IMR-90 (cell line): ENCODE measurements around the gene AGMO. TPM values are rescaled to one million over a fixed set of nuclear protein-coding genes. Genes with fewer than 3 reads are reported as not detected.

Experiments
- ATAC-seq: fragments of 200-7000 bp; cut with Tn5 transposase; 2 replicates; pipeline ENCODE4 v1.9.1; 2020; ENCODE audit warnings: low read depth, mild to moderate bottlenecking, moderate library complexity
- BruUV-seq: library from RNA; stranded (reverse); fragments of 400-500 nt; replicated peaks from 2 replicates; lab custom pipeline; 2021; lab: Mats Ljungman, UMichigan
- CTCF ChIA-PET: fragments of 300-600 bp; formaldehyde crosslinking; extraction: SDS; loops from one replicate; lab custom pipeline; 2021; ENCODE audit warnings: antibody characterized with exemption; lab: Yijun Ruan, JAX
- POLR2A ChIA-PET: fragments of 300-600 bp; sonication (Branson Sonifier 250); formaldehyde crosslinking; loops from one replicate; lab custom pipeline; 2022; ENCODE audit warnings: antibody characterized with exemption; ENCODE audit not compliant: unreplicated experiment; lab: Charles Lee
- DNase-seq: peaks from one replicate; pipeline ENCODE4 v3.0.0; 2013
- H2AFZ ChIP-seq: replicated peaks from 2 replicates; pipeline ENCODE3; 2013; ENCODE audit warnings: low read length, mild to moderate bottlenecking; ENCODE audit not compliant: poor library complexity
- H2AK5ac ChIP-seq: 2 replicates; pipeline ENCODE4 v1.6.1; 2013; ENCODE audit warnings: low read depth, low read length, inconsistent platforms
- H2AK9ac ChIP-seq: replicated peaks from 2 replicates; pipeline ENCODE3; 2013; ENCODE audit warnings: mild to moderate bottlenecking, low read depth, low read length, moderate library complexity; ENCODE audit not compliant: poor library complexity
- H2BK120ac ChIP-seq: 2 replicates; pipeline ENCODE4 v1.6.1; 2013; ENCODE audit warnings: low read depth, low read length, inconsistent platforms
- H2BK15ac ChIP-seq: 3 replicates; pipeline ENCODE4 v1.6.1; 2013; ENCODE audit warnings: low read depth, low read length, inconsistent platforms
- H2BK20ac ChIP-seq: 2 replicates; pipeline ENCODE4 v1.6.1; 2013; ENCODE audit warnings: low read depth, mild to moderate bottlenecking, inconsistent platforms, low read length, moderate library complexity
- H2BK5ac ChIP-seq: 2 replicates; pipeline ENCODE4 v1.6.1; 2013; ENCODE audit warnings: mild to moderate bottlenecking, low read depth, low read length, inconsistent platforms; ENCODE audit not compliant: poor library complexity, severe bottlenecking
- H3K14ac ChIP-seq: replicated peaks from 2 replicates; pipeline ENCODE4 v1.6.1; 2013; ENCODE audit warnings: low read depth, low read length, inconsistent platforms
- H3K18ac ChIP-seq: 2 replicates; pipeline ENCODE4 v1.6.1; 2013; ENCODE audit warnings: low read depth, low read length, control low read depth
- H3K23ac ChIP-seq: 2 replicates; pipeline ENCODE4 v1.6.1; 2013; ENCODE audit warnings: low read depth, low read length, inconsistent platforms
- H3K27ac ChIP-seq: 2 replicates; pipeline ENCODE4 v1.5.1; 2013; ENCODE audit warnings: mild to moderate bottlenecking, control low read depth, low read length; ENCODE audit not compliant: insufficient read depth
- H3K27me3 ChIP-seq: 2 replicates; pipeline ENCODE4 v1.6.1; 2013; ENCODE audit warnings: low read length; ENCODE audit not compliant: control insufficient read depth, insufficient read depth
- H3K36me3 ChIP-seq: 2 replicates; pipeline ENCODE4 v1.6.1; 2013; ENCODE audit warnings: low read length, mixed read lengths; ENCODE audit not compliant: control insufficient read depth, insufficient read depth
- H3K4ac ChIP-seq: 2 replicates; pipeline ENCODE4 v1.6.1; 2013; ENCODE audit warnings: low read depth, low read length, inconsistent platforms
- H3K4me1 ChIP-seq: 2 replicates; pipeline ENCODE4 v1.6.1; 2013; ENCODE audit warnings: low read length, mixed read lengths; ENCODE audit not compliant: control insufficient read depth, insufficient read depth
- H3K4me2 ChIP-seq: 2 replicates; pipeline ENCODE4 v1.6.1; 2013; ENCODE audit warnings: low read depth, mild to moderate bottlenecking, control low read depth, low read length, moderate library complexity
- H3K4me3 ChIP-seq: 2 replicates; pipeline ENCODE4 v1.5.1; 2013; ENCODE audit warnings: low read depth, mild to moderate bottlenecking, control low read depth, low read length, moderate library complexity; ENCODE audit not compliant: insufficient read depth
- H3K56ac ChIP-seq: 2 replicates; pipeline ENCODE4 v1.6.1; 2013; ENCODE audit warnings: low read length, inconsistent platforms; ENCODE audit not compliant: insufficient read depth; ENCODE audit errors: extremely low read depth
- H3K79me1 ChIP-seq, 2 experiments: 2 replicates each; pipeline ENCODE4 v1.6.1; 2013; ENCODE audit warnings: low read length in 2 of 2, inconsistent platforms in 1 of 2, low read depth in 1 of 2
- H3K9ac ChIP-seq: 2 replicates; pipeline ENCODE4 v1.6.1; 2013; ENCODE audit warnings: low read depth, low read length, control low read depth
- H3K9me1 ChIP-seq: 2 replicates; pipeline ENCODE4 v1.6.1; 2013; ENCODE audit warnings: low read length, inconsistent platforms; ENCODE audit not compliant: insufficient read depth
- H3K9me3 ChIP-seq: 2 replicates; pipeline ENCODE4 v1.6.1; 2013; ENCODE audit warnings: low read length; ENCODE audit not compliant: control insufficient read depth, insufficient read depth
- H4K20me1 ChIP-seq: 2 replicates; pipeline ENCODE4 v1.6.1; 2013; ENCODE audit warnings: low read length, inconsistent platforms; ENCODE audit not compliant: insufficient read depth
- H4K5ac ChIP-seq: 2 replicates; pipeline ENCODE4 v1.6.1; 2013; ENCODE audit warnings: mild to moderate bottlenecking, low read depth, low read length, control low read depth
- H4K8ac ChIP-seq, 2 experiments: 2 replicates each; pipeline ENCODE4 v1.6.1; 2013; ENCODE audit warnings: low read depth in 2 of 2, low read length in 2 of 2, control low read depth in 1 of 2, inconsistent platforms in 1 of 2
- H4K91ac ChIP-seq: 2 replicates; pipeline ENCODE4 v1.6.1; 2013; ENCODE audit warnings: low read depth, low read length, inconsistent platforms; ENCODE audit not compliant: insufficient read depth
- BHLHE40 ChIP-seq: fragments of 150-350 bp; IDR thresholded peaks from 2 replicates; pipeline ENCODE4 v1.6.1; 2016; ENCODE audit warnings: mild to moderate bottlenecking, low read depth, low read length
- CEBPB ChIP-seq: IDR thresholded peaks from 2 replicates; pipeline ENCODE4 v1.6.1; 2012; ENCODE audit warnings: low read depth, low read length, improper control_type of control experiment
- CHD1 ChIP-seq: IDR thresholded peaks from 2 replicates; pipeline ENCODE4 v1.6.1; 2012; ENCODE audit warnings: low read depth, low read length, improper control_type of control experiment
- CTCF ChIP-seq: conservative IDR thresholded peaks from 2 replicates; pipeline ENCODE4 v1.5.1; 2012; ENCODE audit warnings: mild to moderate bottlenecking, low read depth, low read length, improper control_type of control experiment
- ELK1 ChIP-seq: fragments of 150-350 bp; IDR thresholded peaks from 2 replicates; pipeline ENCODE4 v1.6.1; 2016; ENCODE audit warnings: low read depth, mild to moderate bottlenecking, low read length, moderate library complexity, borderline replicate concordance
- FOS ChIP-seq: fragments of 150-350 bp; IDR thresholded peaks from 2 replicates; pipeline ENCODE4 v1.6.1; 2016; ENCODE audit warnings: low read depth, low read length
- MAFK ChIP-seq: IDR thresholded peaks from 2 replicates; pipeline ENCODE4 v1.6.1; 2012; ENCODE audit warnings: low read depth, low read length, improper control_type of control experiment
- MAZ ChIP-seq: IDR thresholded peaks from 2 replicates; pipeline ENCODE4 v1.6.1; 2012; ENCODE audit warnings: low read depth, mild to moderate bottlenecking, low read length, improper control_type of control experiment, moderate library complexity, borderline replicate concordance
- MXI1 ChIP-seq: IDR thresholded peaks from 2 replicates; pipeline ENCODE4 v1.6.1; 2012; ENCODE audit warnings: low read depth, mild to moderate bottlenecking, low read length, moderate library complexity, borderline replicate concordance
- NFE2L2 ChIP-seq: fragments of 150-350 bp; IDR thresholded peaks from 2 replicates; pipeline ENCODE4 v1.6.1; 2016; ENCODE audit warnings: low read depth, mild to moderate bottlenecking, low read length
- POLR2A ChIP-seq: IDR thresholded peaks from 2 replicates; pipeline ENCODE4 v1.6.1; 2012; ENCODE audit warnings: mild to moderate bottlenecking, low read depth, low read length
- RAD21 ChIP-seq: IDR thresholded peaks from 2 replicates; pipeline ENCODE4 v1.6.1; 2012; ENCODE audit warnings: low read length, improper control_type of control experiment
- RCOR1 ChIP-seq: IDR thresholded peaks from 2 replicates; pipeline ENCODE4 v1.6.1; 2012; ENCODE audit warnings: mild to moderate bottlenecking, low read length, improper control_type of control experiment; ENCODE audit not compliant: insufficient replicate concordance
- RFX5 ChIP-seq: IDR thresholded peaks from 2 replicates; pipeline ENCODE4 v1.8.0; 2012; ENCODE audit warnings: low read depth, mild to moderate bottlenecking, low read length, moderate library complexity
- SMC3 ChIP-seq: fragments of 150-350 bp; IDR thresholded peaks from 2 replicates; pipeline ENCODE4 v1.6.1; 2016; ENCODE audit warnings: low read depth, mild to moderate bottlenecking, antibody characterized with exemption, low read length, moderate library complexity
- USF2 ChIP-seq: fragments of 150-350 bp; IDR thresholded peaks from 2 replicates; pipeline ENCODE4 v1.6.1; 2017; ENCODE audit warnings: mild to moderate bottlenecking, antibody characterized with exemption, low read length, low read depth
- WGBS, 2 experiments: methylation state at CpG; one replicate each; pipeline versions ENCODE4 v1.1.5 to v1.1.7; 2013; ENCODE audit warnings: missing lambda C conversion rate in 2 of 2; ENCODE audit not compliant: insufficient read length in 1 of 2; ENCODE audit errors: extremely low coverage in 2 of 2; 5-methylcytosine and 5-hydroxymethylcytosine counted together
- dilution Hi-C: fragments of 300-500 bp; cut with HindIII; formaldehyde crosslinking; loops from one replicate; pipeline ENCODE4 v1.14.3; 2018; ENCODE audit warnings: low sequenced_read_pairs; ENCODE audit not compliant: unreplicated experiment
- in situ Hi-C: fragments of 300-500 bp; cut with MboI; formaldehyde crosslinking; loops from 3 replicates; pipeline ENCODE4 v1.14.3; 2019; ENCODE audit warnings: low sequenced_read_pairs, inconsistent platforms, mixed read lengths
- intact Hi-C: fragments of 100-400 bp; cut with micrococcal nuclease; formaldehyde crosslinking; loops from 2 replicates; pipeline ENCODE4 v1.10.0; 2022
- polyA plus RNA-seq, 3 experiments: library from polyadenylated mRNA; depleted of rRNA; stranded (reverse); fragments of >200 nt; gene quantifications; 2 replicates each; pipeline ENCODE4 v1.2.3, GENCODE V29; 2012; ENCODE audit warnings: low replicate concordance in 1 of 3
- total RNA-seq: library from RNA; depleted of rRNA; stranded (reverse); fragments of >200 nt; gene quantifications from 2 replicates; pipeline ENCODE4 v1.2.3, GENCODE V29; 2012

Gene AGMO
- total and polyA plus RNA-seq, 2 of the 4 experiments (the other 2 are of a cell fraction) = not detected

- Histone ChIP-seq H3K4me1 (peaks cover 7% of the 10 kb centered on the region), H2BK5ac (no peak overlapping the region), H3K18ac (no peak overlapping the region), H3K14ac (no peak overlapping the region), H3K27ac (no peak overlapping the region), H4K5ac (no peak overlapping the region), H2AK9ac (no peak overlapping the region), H3K4ac (no peak overlapping the region), H2BK20ac (no peak overlapping the region), H2BK15ac (no peak overlapping the region), H3K4me2 (no peak overlapping the region), H3K9ac (no peak overlapping the region), H2AK5ac (no peak overlapping the region), H3K27me3 (no peaks in the 10 kb centered on the region), H3K9me3 (no peaks in the 10 kb centered on the region), H3K79me1 (no peaks in the 10 kb centered on the region), H3K36me3 (no peaks in the 10 kb centered on the region), H2AFZ (no peak overlapping the region), H4K20me1 (no peaks in the 10 kb centered on the region), H3K4me3 (no peak overlapping the region), H3K56ac (no peak overlapping the region), H3K23ac (no peak overlapping the region), H4K8ac (no peak overlapping the region), H2BK120ac (no peak overlapping the region), H4K91ac (no peak overlapping the region), H3K9me1 (no peaks in the 10 kb centered on the region)
- in situ Hi-C loops = no loop called here
- POLR2A ChIA-PET = no interaction called here
- DNase-seq (peak; percentile 87), ATAC-seq (peak; percentile 89)
- dilution Hi-C loops = no loop called here
- no peak for TF ChIP-seq ELK1
- TF ChIP-seq CEBPB = no peak
- no peak for TF ChIP-seq FOS
- no peak for TF ChIP-seq CHD1
- TF ChIP-seq BHLHE40 = no peak
- TF ChIP-seq NFE2L2 = no peak
- no peak for TF ChIP-seq RCOR1
- no peak for TF ChIP-seq MAFK
- no peak for TF ChIP-seq RFX5
- no peak for TF ChIP-seq RAD21
- no peak for TF ChIP-seq POLR2A
- TF ChIP-seq MAZ = no peak
- TF ChIP-seq CTCF = no peak
- no peak for TF ChIP-seq SMC3
- no peak for TF ChIP-seq MXI1
- no peak for TF ChIP-seq USF2
- no TSS peak for BruUV-seq
- WGBS, 2 experiments = no CpG with 5 or more reads among the region's 3 CpGs
- CTCF ChIA-PET = interaction anchor here (1.0 kb wide), 1 partner anchor 613 kb away, joined by 3 read pairs; no protein-coding TSS in a partner anchor
- intact Hi-C loops = no loop called here
Measured at GRCh38 chr7:15461576-15461975, 100.2 kb downstream of the AGMO start.
